Measurements from ENCODE around the gene MIPOL1.

- TF ChIP-seq, protein P1, sequence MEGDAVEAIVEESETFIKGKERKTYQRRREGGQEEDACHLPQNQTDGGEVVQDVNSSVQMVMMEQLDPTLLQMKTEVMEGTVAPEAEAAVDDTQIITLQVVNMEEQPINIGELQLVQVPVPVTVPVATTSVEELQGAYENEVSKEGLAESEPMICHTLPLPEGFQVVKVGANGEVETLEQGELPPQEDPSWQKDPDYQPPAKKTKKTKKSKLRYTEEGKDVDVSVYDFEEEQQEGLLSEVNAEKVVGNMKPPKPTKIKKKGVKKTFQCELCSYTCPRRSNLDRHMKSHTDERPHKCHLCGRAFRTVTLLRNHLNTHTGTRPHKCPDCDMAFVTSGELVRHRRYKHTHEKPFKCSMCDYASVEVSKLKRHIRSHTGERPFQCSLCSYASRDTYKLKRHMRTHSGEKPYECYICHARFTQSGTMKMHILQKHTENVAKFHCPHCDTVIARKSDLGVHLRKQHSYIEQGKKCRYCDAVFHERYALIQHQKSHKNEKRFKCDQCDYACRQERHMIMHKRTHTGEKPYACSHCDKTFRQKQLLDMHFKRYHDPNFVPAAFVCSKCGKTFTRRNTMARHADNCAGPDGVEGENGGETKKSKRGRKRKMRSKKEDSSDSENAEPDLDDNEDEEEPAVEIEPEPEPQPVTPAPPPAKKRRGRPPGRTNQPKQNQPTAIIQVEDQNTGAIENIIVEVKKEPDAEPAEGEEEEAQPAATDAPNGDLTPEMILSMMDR (IDR thresholded peaks at IDR 0.05; ENCODE audit: low read depth, low read length, missing input control): no peak
- TF ChIP-seq MAX (IDR thresholded peaks at IDR 0.05): no peak
- TF ChIP-seq TAF1 (conservative IDR thresholded peaks at IDR 0.05): no peak
- no peak for TF ChIP-seq YY1 (IDR thresholded peaks at IDR 0.05)
- no peak for TF ChIP-seq ZBTB33 (IDR thresholded peaks at IDR 0.05)
- TF ChIP-seq EGR1 (IDR thresholded peaks at IDR 0.05; ENCODE audit: low read depth in 2 of 2): no peak
- TF ChIP-seq, protein P2, sequence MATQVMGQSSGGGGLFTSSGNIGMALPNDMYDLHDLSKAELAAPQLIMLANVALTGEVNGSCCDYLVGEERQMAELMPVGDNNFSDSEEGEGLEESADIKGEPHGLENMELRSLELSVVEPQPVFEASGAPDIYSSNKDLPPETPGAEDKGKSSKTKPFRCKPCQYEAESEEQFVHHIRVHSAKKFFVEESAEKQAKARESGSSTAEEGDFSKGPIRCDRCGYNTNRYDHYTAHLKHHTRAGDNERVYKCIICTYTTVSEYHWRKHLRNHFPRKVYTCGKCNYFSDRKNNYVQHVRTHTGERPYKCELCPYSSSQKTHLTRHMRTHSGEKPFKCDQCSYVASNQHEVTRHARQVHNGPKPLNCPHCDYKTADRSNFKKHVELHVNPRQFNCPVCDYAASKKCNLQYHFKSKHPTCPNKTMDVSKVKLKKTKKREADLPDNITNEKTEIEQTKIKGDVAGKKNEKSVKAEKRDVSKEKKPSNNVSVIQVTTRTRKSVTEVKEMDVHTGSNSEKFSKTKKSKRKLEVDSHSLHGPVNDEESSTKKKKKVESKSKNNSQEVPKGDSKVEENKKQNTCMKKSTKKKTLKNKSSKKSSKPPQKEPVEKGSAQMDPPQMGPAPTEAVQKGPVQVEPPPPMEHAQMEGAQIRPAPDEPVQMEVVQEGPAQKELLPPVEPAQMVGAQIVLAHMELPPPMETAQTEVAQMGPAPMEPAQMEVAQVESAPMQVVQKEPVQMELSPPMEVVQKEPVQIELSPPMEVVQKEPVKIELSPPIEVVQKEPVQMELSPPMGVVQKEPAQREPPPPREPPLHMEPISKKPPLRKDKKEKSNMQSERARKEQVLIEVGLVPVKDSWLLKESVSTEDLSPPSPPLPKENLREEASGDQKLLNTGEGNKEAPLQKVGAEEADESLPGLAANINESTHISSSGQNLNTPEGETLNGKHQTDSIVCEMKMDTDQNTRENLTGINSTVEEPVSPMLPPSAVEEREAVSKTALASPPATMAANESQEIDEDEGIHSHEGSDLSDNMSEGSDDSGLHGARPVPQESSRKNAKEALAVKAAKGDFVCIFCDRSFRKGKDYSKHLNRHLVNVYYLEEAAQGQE (IDR thresholded peaks at IDR 0.05): no peak
- TF ChIP-seq RAD21 (IDR thresholded peaks at IDR 0.05): no peak
- no peak for TF ChIP-seq ATF3 (IDR thresholded peaks at IDR 0.05)
Measured at GRCh38 chr14:37213016-37213415, 15.3 kb downstream of the MIPOL1 start.
